HEK293 (cell line): ENCODE results near the gene PEAR1.

Source experiments
- CTCF ChIA-PET: fragments of 350-600 bp; formaldehyde crosslinking; extraction: SDS; loops from one replicate; lab custom pipeline; 2021; ENCODE audit warnings: antibody characterized with exemption; lab: Yijun Ruan, JAX
- POLR2A ChIA-PET: fragments of 300-600 bp; formaldehyde crosslinking; extraction: SDS; loops from one replicate; lab custom pipeline; 2020; ENCODE audit warnings: antibody characterized with exemption, inconsistent platforms; lab: Yijun Ruan, JAX
- H3K27ac ChIP-seq: fragments of 200-500 bp; sonication (Bioruptor generic); 2 replicates; pipeline ENCODE4 v1.5.1; 2014; ENCODE audit warnings: low read depth, low read length, control low read depth, inconsistent platforms; ENCODE audit errors: extremely low read depth
- H3K36me3 ChIP-seq, 2 experiments: fragments of 200-500 bp in 1 of 2; sonication (Bioruptor generic) in 1 of 2; 1 replicate in 1 of 2; 2 replicates in 1 of 2; pipeline ENCODE4 v1.5.1; 2014 to 2017; ENCODE audit warnings: inconsistent platforms in 2 of 2, low read length in 2 of 2; ENCODE audit not compliant: control insufficient read depth in 2 of 2, insufficient read depth in 1 of 2
- H3K4me1 ChIP-seq: fragments of 200-500 bp; sonication (Bioruptor generic); 2 replicates; pipeline ENCODE4 v1.5.1; 2014; ENCODE audit warnings: mild to moderate bottlenecking, low read length, inconsistent platforms; ENCODE audit not compliant: control insufficient read depth, insufficient read depth
- H3K4me3 ChIP-seq: 2 replicates; pipeline ENCODE4 v1.5.1; 2011; ENCODE audit warnings: low read depth, mild to moderate bottlenecking, control low read depth, low read length, moderate library complexity
- H3K9me3 ChIP-seq: fragments of 200-500 bp; sonication (Bioruptor generic); 2 replicates; pipeline ENCODE4 v1.5.1; 2014; ENCODE audit warnings: low read depth, low read length, inconsistent platforms; ENCODE audit not compliant: control insufficient read depth, insufficient read depth
- GLIS1 ChIP-seq: fragments of 450-650 bp; formaldehyde crosslinking; IDR thresholded peaks from 2 replicates; pipeline ENCODE4 v1.5.1; 2016; ENCODE audit warnings: missing biosample characterization, missing genetic modification characterization
- KLF17 ChIP-seq: fragments of 450-650 bp; formaldehyde crosslinking; IDR thresholded peaks from 2 replicates; pipeline ENCODE4 v1.5.1; 2016; ENCODE audit warnings: missing biosample characterization, missing genetic modification characterization
- KLF8 ChIP-seq: fragments of 450-650 bp; formaldehyde crosslinking; IDR thresholded peaks from 2 replicates; pipeline ENCODE4 v1.5.1; 2016; ENCODE audit warnings: missing biosample characterization, missing genetic modification characterization
- PATZ1 ChIP-seq: fragments of 450-650 bp; formaldehyde crosslinking; IDR thresholded peaks from 2 replicates; pipeline ENCODE4 v1.5.1; 2016; ENCODE audit warnings: missing biosample characterization, missing genetic modification characterization
- PRDM2 ChIP-seq: fragments of 450-650 bp; formaldehyde crosslinking; IDR thresholded peaks from 2 replicates; pipeline ENCODE4 v1.5.1; 2016; ENCODE audit warnings: missing biosample characterization, missing genetic modification characterization, borderline replicate concordance
- SCRT1 ChIP-seq: fragments of 450-650 bp; formaldehyde crosslinking; IDR thresholded peaks from 2 replicates; pipeline ENCODE4 v1.5.1; 2016; ENCODE audit warnings: missing biosample characterization, missing genetic modification characterization, borderline replicate concordance
- SP3 ChIP-seq: fragments of 450-650 bp; formaldehyde crosslinking; IDR thresholded peaks from 2 replicates; pipeline ENCODE4 v1.5.1; 2016; ENCODE audit warnings: missing biosample characterization, missing genetic modification characterization
- SP7 ChIP-seq: fragments of 450-650 bp; formaldehyde crosslinking; IDR thresholded peaks from 2 replicates; pipeline ENCODE4 v1.5.1; 2016; ENCODE audit warnings: missing biosample characterization, missing genetic modification characterization
- ZEB2 ChIP-seq: fragments of 450-650 bp; formaldehyde crosslinking; IDR thresholded peaks from 2 replicates; pipeline ENCODE4 v1.5.1; 2016; ENCODE audit warnings: missing biosample characterization, missing genetic modification characterization
- ZFHX2 ChIP-seq: fragments of 450-650 bp; formaldehyde crosslinking; conservative IDR thresholded peaks from 2 replicates; pipeline ENCODE4 v1.5.1; 2016; ENCODE audit warnings: missing biosample characterization, missing genetic modification characterization
- ZNF202 ChIP-seq: fragments of 450-650 bp; formaldehyde crosslinking; IDR thresholded peaks from 2 replicates; pipeline ENCODE4 v1.5.1; 2016; ENCODE audit warnings: missing biosample characterization, missing genetic modification characterization, borderline replicate concordance
- ZNF221 ChIP-seq: fragments of 450-650 bp; formaldehyde crosslinking; IDR thresholded peaks from 2 replicates; pipeline ENCODE4 v1.5.1; 2017; ENCODE audit warnings: missing biosample characterization, missing genetic modification characterization, borderline replicate concordance
- ZNF341 ChIP-seq: fragments of 450-650 bp; formaldehyde crosslinking; IDR thresholded peaks from 2 replicates; pipeline ENCODE4; 2016; ENCODE audit warnings: low read depth, missing biosample characterization, missing genetic modification characterization
- ZNF391 ChIP-seq: fragments of 450-650 bp; formaldehyde crosslinking; IDR thresholded peaks from 2 replicates; pipeline ENCODE4 v1.5.1; 2016; ENCODE audit warnings: low read depth, missing biosample characterization, missing genetic modification characterization, borderline replicate concordance
- ZNF394 ChIP-seq: fragments of 450-650 bp; formaldehyde crosslinking; IDR thresholded peaks from 2 replicates; pipeline ENCODE4 v1.5.1; 2016; ENCODE audit warnings: missing biosample characterization, missing genetic modification characterization, mild to moderate bottlenecking, moderate library complexity, borderline replicate concordance
- ZNF580 ChIP-seq: fragments of 450-650 bp; formaldehyde crosslinking; IDR thresholded peaks from 2 replicates; pipeline ENCODE4 v1.5.1; 2016; ENCODE audit warnings: missing biosample characterization, missing genetic modification characterization
- ZNF76 ChIP-seq: fragments of 450-650 bp; formaldehyde crosslinking; IDR thresholded peaks from 2 replicates; pipeline ENCODE4; 2016; ENCODE audit warnings: low read depth, missing biosample characterization, missing genetic modification characterization, borderline replicate concordance
- ZNF768 ChIP-seq: fragments of 450-650 bp; formaldehyde crosslinking; IDR thresholded peaks from 2 replicates; pipeline ENCODE4 v1.5.1; 2018; ENCODE audit warnings: missing biosample characterization, mild to moderate bottlenecking, missing genetic modification characterization
- ZSCAN23 ChIP-seq: fragments of 450-650 bp; formaldehyde crosslinking; IDR thresholded peaks from 2 replicates; pipeline ENCODE4 v1.5.1; 2016; ENCODE audit warnings: missing biosample characterization, missing genetic modification characterization

Gene PEAR1

GRCh38 chr1:156860113-156860627 lies 33.3 kb upstream of the PEAR1 start (continued):
- peak; percentile 48; the same call in 1 of the 2 replicates for TF ChIP-seq SP7 (tag by site-specific recombination)
- peak; percentile 46; the same call in 1 of the 2 replicates for TF ChIP-seq ZEB2
- no peak for TF ChIP-seq ZNF391 (tag by site-specific recombination)
- no peak for TF ChIP-seq ZSCAN23 (tag by site-specific recombination)
- peak; percentile 93 for TF ChIP-seq PATZ1 (tag by site-specific recombination)
- TF ChIP-seq KLF17 (tag by site-specific recombination): peak; percentile 14; the same call in 1 of the 2 replicates

- no peaks in the 10 kb centered on the region for H3K36me3 ChIP-seq
- ChIA-PET CTCF (interaction anchor here (0.6 to 7.6 kb wide), 41 partner anchors 10 to 295 kb away, joined by 3 to 129 read pairs (median 6); partner anchors contain the start of genes ISG20L2, METTL25B and PRCC), POLR2A (interaction anchor here (0.9 to 2.2 kb wide), 7 partner anchors 18 to 171 kb away, joined by 3 to 14 read pairs (median 4); partner anchors contain the start of genes ISG20L2, METTL25B and PRCC)
- peak within 1 kb of the TSS; percentile 35 for H3K4me3 ChIP-seq
- H3K4me1 ChIP-seq: peaks cover 2% of the 10 kb centered on the region; the same call in 1 of the 2 replicates
- H3K27ac ChIP-seq: no peak within 1 kb of the TSS
- H3K9me3 ChIP-seq: no peaks in the 10 kb centered on the region
- TF ChIP-seq ZNF202 (tag by site-specific recombination) (no peak), ZNF76 (tag by site-specific recombination) (no peak), SP3 (tag by site-specific recombination) (peak; percentile 70), KLF17 (tag by site-specific recombination) (0 out of 2 replicates have a peak, but pooled peaks have one; percentile 11), KLF8 (tag by site-specific recombination) (peak; percentile 18; the same call in 1 of the 2 replicates), ZNF341 (tag by site-specific recombination) (no peak), ZNF221 (tag by site-specific recombination) (no peak), SP7 (tag by site-specific recombination) (no peak), ZNF768 (tag by site-specific recombination) (no peak), PRDM2 (no peak), GLIS1 (tag by site-specific recombination) (peak; percentile 6; the same call in 1 of the 2 replicates), ZNF580 (tag by site-specific recombination) (no peak), ZFHX2 (tag by site-specific recombination) (peak; percentile 52), PATZ1 (tag by site-specific recombination) (peak; percentile 22), SCRT1 (tag by site-specific recombination) (no peak), ZNF394 (tag by site-specific recombination) (no peak)
These were observed 32.7 kb upstream of the PEAR1 start, which contains the start of gene NTRK1 for GRCh38 chr1:156860628-156861423. Gene NTRK1, plus strand, starts transcription at chr1:156860865. Its CDS starts 70 bp downstream, at chr1:156860935.
